ENCODE data around the gene KCNIP3.
"Not testable (repeated sequence)": the region's sequence is repeated elsewhere in the genome, so short reads cannot be mapped to it uniquely, and the experiment has no call there.

Gene KCNIP3

GRCh38 chr2:95348609-95349567 lies 51.7 kb downstream of the KCNIP3 start:
- no peak for FAIRE-seq

GRCh38 chr2:95349568-95350322 lies 52.6 kb downstream of the KCNIP3 start:
- no peak for FAIRE-seq

- no peak for FAIRE-seq
Measured at GRCh38 chr2:95350368-95350767, 53.2 kb downstream of the KCNIP3 start.

- no peak for FAIRE-seq
Measured at GRCh38 chr2:95350774-95351597, 53.8 kb downstream of the KCNIP3 start.

- FAIRE-seq = no peak
Measured at GRCh38 chr2:95351598-95351915, 54.4 kb downstream of the KCNIP3 start.

GRCh38 chr2:95352310-95353054 lies 55.3 kb downstream of the KCNIP3 start:
- no peak for FAIRE-seq

- FAIRE-seq = no peak
Measured at GRCh38 chr2:95353055-95353575, 56.0 kb downstream of the KCNIP3 start.

GRCh38 chr2:95353613-95354468 lies 56.7 kb downstream of the KCNIP3 start:
- FAIRE-seq = no peak

- no peak for FAIRE-seq
Measured at GRCh38 chr2:95354469-95354901, 57.3 kb downstream of the KCNIP3 start.

GRCh38 chr2:95354925-95355324 lies 57.8 kb downstream of the KCNIP3 start:
- FAIRE-seq = no peak

- FAIRE-seq = not testable (repeated sequence)
Measured at GRCh38 chr2:95355486-95355885, 58.3 kb downstream of the KCNIP3 start.

- no peak for FAIRE-seq
Measured at GRCh38 chr2:95356821-95357700, 59.9 kb downstream of the KCNIP3 start.

- no peak for FAIRE-seq
Measured at GRCh38 chr2:95357717-95358280, 60.7 kb downstream of the KCNIP3 start.

- no peak for FAIRE-seq
Measured at GRCh38 chr2:95359031-95359430, 61.9 kb downstream of the KCNIP3 start.

GRCh38 chr2:95359501-95359930 lies 62.4 kb downstream of the KCNIP3 start:
- FAIRE-seq = no peak

- no peak for FAIRE-seq
Measured at GRCh38 chr2:95361216-95361980, 64.3 kb downstream of the KCNIP3 start.

GRCh38 chr2:95362486-95362885 lies 65.3 kb downstream of the KCNIP3 start:
- no peak for FAIRE-seq

GRCh38 chr2:95366514-95366913 lies 69.4 kb downstream of the KCNIP3 start:
- FAIRE-seq = no peak
